Tibial nerve (tissue), 4 donors: ENCODE results near the gene NAPSA. TPM values are rescaled to one million over a fixed set of nuclear protein-coding genes. Genes with fewer than 3 reads are reported as not detected.

Experiments used
- DNase-seq, 2 donors: peaks; one replicate each; pipeline ENCODE4 v3.0.0-alpha.2; 2019; ENCODE audit warnings: low spot score in 2 of 2
- H3K27ac ChIP-seq, 4 donors: fragments of 200-600 bp; sonication (generic) in 3 of 4; one replicate each; pipeline ENCODE4 v1.5.1; 2017 to 2019; ENCODE audit warnings: mild to moderate bottlenecking in 1 of 4
- H3K27me3 ChIP-seq, 2 donors: fragments of 200-600 bp; sonication (generic) in 1 of 2; one replicate each; pipeline versions ENCODE4 v1.5.1 to v1.6.0; 2017 to 2019
- H3K36me3 ChIP-seq, 3 donors: fragments of 200-600 bp; sonication (generic); one replicate each; pipeline ENCODE4 v1.5.1; 2018 to 2019
- H3K4me1 ChIP-seq, 4 donors: fragments of 200-600 bp; sonication (generic) in 3 of 4; one replicate each; pipeline ENCODE4 v1.5.1; 2017 to 2019
- H3K4me3 ChIP-seq, 4 donors: fragments of 200-600 bp; sonication (generic) in 3 of 4; one replicate each; pipeline ENCODE4 v1.5.1; 2017 to 2019; ENCODE audit warnings: mild to moderate bottlenecking in 1 of 4, moderate library complexity in 1 of 4
- H3K9me3 ChIP-seq, 4 donors: fragments of 200-600 bp; sonication (generic) in 3 of 4; one replicate each; pipeline ENCODE4 v1.5.1; 2017 to 2019
- CTCF ChIP-seq, 5 experiments: fragments of 200-600 bp in 3 of 5; fragments of 450-650 bp in 2 of 5; sonication (generic) in 3 of 5; IDR thresholded peaks; one replicate each; pipeline ENCODE4 v1.5.1; 2016 to 2019; ENCODE audit warnings: antibody characterized with exemption in 5 of 5, mild to moderate bottlenecking in 3 of 5, moderate library complexity in 2 of 5
- EP300 ChIP-seq, 2 donors: sonication (generic); formaldehyde crosslinking; IDR thresholded peaks; one replicate each; pipeline ENCODE4 v1.6.1; 2017; ENCODE audit warnings: antibody characterized with exemption in 2 of 2, mild to moderate bottlenecking in 1 of 2
- POLR2A ChIP-seq, 2 donors: fragments of 450-650 bp; IDR thresholded peaks; one replicate each; pipeline ENCODE4 v1.6.1; 2017; ENCODE audit warnings: antibody characterized with exemption in 2 of 2, mild to moderate bottlenecking in 2 of 2, moderate library complexity in 2 of 2
- WGBS, 2 donors: methylation state at CpG; one replicate each; pipeline ENCODE4 v1.1.5; 2018; 5-methylcytosine and 5-hydroxymethylcytosine counted together
- total RNA-seq, 4 donors: library from RNA; depleted of rRNA; stranded (reverse); fragments of >200 nt; gene quantifications; one replicate each; pipeline ENCODE4 v1.1.0, GENCODE V29; 2016

The NAPSA gene
- total RNA-seq, 4 donors from 2014 or later = 0.39 to 2.1 TPM; not detected in 2

GRCh38 chr19:50377051-50377461 is 11.6 kb upstream of the NAPSA start:
- no peaks in the 10 kb centered on the region for H3K27me3 ChIP-seq
- 40 to 41% methylated on average over 7 of the region's 7 CpGs for WGBS, 2 donors
- H3K4me1 ChIP-seq = peaks cover 0 to 55% (median 23%) of the 10 kb centered on the region in 4 donors
- TF ChIP-seq CTCF (IDR thresholded peaks at IDR 0.05) (no peak), EP300 (IDR thresholded peaks at IDR 0.05) (no peak), POLR2A (IDR thresholded peaks at IDR 0.05) (no peak)
- H3K27ac ChIP-seq = peak overlapping the region; percentile 97 to 100 (median 98)
- peak overlapping the region in 3 of 4 donors; percentile 80 to 88 (median 85) for H3K4me3 ChIP-seq
- no peak for DNase-seq
- no peaks in the 10 kb centered on the region for H3K9me3 ChIP-seq
- H3K36me3 ChIP-seq = peaks cover 0 to 51% (median 24%) of the 10 kb centered on the region in 3 donors

- TF ChIP-seq CTCF (IDR thresholded peaks at IDR 0.05) = peak in 2 of 5 experiments; percentile 26 to 34
- peak; percentile 98 to 100 for TF ChIP-seq EP300 (IDR thresholded peaks at IDR 0.05)
- TF ChIP-seq POLR2A (IDR thresholded peaks at IDR 0.05) = peak; percentile 75 to 90
- peak within 1 kb of the TSS; percentile 80 to 88 (median 86) for H3K4me3 ChIP-seq
- H3K4me1 ChIP-seq = peaks cover 0 to 53% (median 23%) of the 10 kb centered on the region in 4 donors
- peak; percentile 89 to 95 for DNase-seq
- no peaks in the 10 kb centered on the region for H3K27me3 ChIP-seq
- H3K27ac ChIP-seq = peak within 1 kb of the TSS; percentile 97 to 100 (median 98)
- 1 to 2% methylated on average over 64 to 66 of the region's 67 CpGs for WGBS, 2 donors
- no peaks in the 10 kb centered on the region for H3K9me3 ChIP-seq
- peaks cover 0 to 44% (median 24%) of the 10 kb centered on the region in 3 donors for H3K36me3 ChIP-seq
Observed at GRCh38 chr19:50376166-50377050, 11.0 kb upstream of the NAPSA start, which contains the start of gene NR1H2. Gene NR1H2, plus strand, starts transcription at chr19:50376457. Its CDS starts 1,149 bp downstream, at chr19:50377606.

- no peaks in the 10 kb centered on the region for H3K9me3 ChIP-seq
- DNase-seq = no peak
- no peak overlapping the region for H3K27ac ChIP-seq
- H3K4me1 ChIP-seq = peaks cover 0 to 14% (median 3%) of the 10 kb centered on the region in 4 donors
- H3K27me3 ChIP-seq = no peaks in the 10 kb centered on the region
- no peaks in the 10 kb centered on the region for H3K36me3 ChIP-seq
- no peak overlapping the region for H3K4me3 ChIP-seq
- no peak for TF ChIP-seq POLR2A (IDR thresholded peaks at IDR 0.05)
- no peak for TF ChIP-seq CTCF (IDR thresholded peaks at IDR 0.05)
- no peak for TF ChIP-seq EP300 (IDR thresholded peaks at IDR 0.05)
- WGBS, 2 donors = 79 to 82% methylated on average over 10 of the region's 10 CpGs
Observed at GRCh38 chr19:50371914-50372475, 6.6 kb upstream of the NAPSA start.

- peak; percentile 77 to 94 for DNase-seq
- H3K27ac ChIP-seq = peak overlapping the region; percentile 37 to 81 (median 46)
- H3K4me1 ChIP-seq = peaks cover 0 to 5% (median 0%) of the 10 kb centered on the region in 4 donors
- WGBS, 2 donors = 10 to 13% methylated on average over 32 to 34 of the region's 34 CpGs
- no peaks in the 10 kb centered on the region for H3K9me3 ChIP-seq
- no peaks in the 10 kb centered on the region for H3K27me3 ChIP-seq
- H3K4me3 ChIP-seq = peak overlapping the region; percentile 53 to 70 (median 62)
- TF ChIP-seq POLR2A (IDR thresholded peaks at IDR 0.05) = no peak
- peak; percentile 87 to 94 (median 91) for TF ChIP-seq CTCF (IDR thresholded peaks at IDR 0.05)
- H3K36me3 ChIP-seq = no peaks in the 10 kb centered on the region
Observed at GRCh38 chr19:50368649-50369570, 3.5 kb upstream of the NAPSA start.
